HFF-Myc (cell line): ENCODE data around the gene VRK2.
"Not testable (repeated sequence)": the region's sequence is repeated elsewhere in the genome, so short reads cannot be mapped to it uniquely, and the experiment has no call there.

Experiments
- DNase-seq: peaks from one replicate; pipeline ENCODE4 v3.0.0-alpha.2; 2011; ENCODE audit warnings: low read depth; ENCODE audit errors: extremely low read depth
- H3K4me3 ChIP-seq: replicated peaks from 2 replicates; pipeline ENCODE4 v1.5.1; 2011; ENCODE audit warnings: low read depth, mild to moderate bottlenecking, control low read depth, low read length
- TF ChIP-seq, protein P1 (sequence below): IDR thresholded peaks from 2 replicates; pipeline ENCODE4 v1.5.1; 2012; ENCODE audit warnings: mild to moderate bottlenecking, low read depth, low read length, control low read depth; ENCODE audit errors: missing control alignments

VRK2 gene

DNA sequence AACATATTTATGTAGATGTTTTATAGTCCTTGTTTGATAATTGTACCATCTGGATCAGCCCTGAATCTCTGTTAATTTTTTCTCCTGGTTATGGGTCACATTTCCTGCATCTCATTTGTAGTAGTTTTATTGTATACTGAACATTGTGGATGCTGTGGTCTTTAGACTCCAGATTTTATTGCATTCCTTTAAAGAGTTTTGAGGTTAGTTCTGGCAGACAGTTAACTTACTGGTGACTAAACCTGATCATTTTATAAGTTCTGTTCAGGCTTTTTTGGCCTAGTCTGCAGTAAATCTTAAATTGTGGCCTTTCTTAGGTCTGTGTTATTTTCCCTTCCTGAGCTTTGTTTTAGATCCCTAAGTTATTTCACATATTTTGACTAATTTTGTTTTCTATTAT is 110.2 kb downstream of the VRK2 start:
- TF ChIP-seq, protein P1, sequence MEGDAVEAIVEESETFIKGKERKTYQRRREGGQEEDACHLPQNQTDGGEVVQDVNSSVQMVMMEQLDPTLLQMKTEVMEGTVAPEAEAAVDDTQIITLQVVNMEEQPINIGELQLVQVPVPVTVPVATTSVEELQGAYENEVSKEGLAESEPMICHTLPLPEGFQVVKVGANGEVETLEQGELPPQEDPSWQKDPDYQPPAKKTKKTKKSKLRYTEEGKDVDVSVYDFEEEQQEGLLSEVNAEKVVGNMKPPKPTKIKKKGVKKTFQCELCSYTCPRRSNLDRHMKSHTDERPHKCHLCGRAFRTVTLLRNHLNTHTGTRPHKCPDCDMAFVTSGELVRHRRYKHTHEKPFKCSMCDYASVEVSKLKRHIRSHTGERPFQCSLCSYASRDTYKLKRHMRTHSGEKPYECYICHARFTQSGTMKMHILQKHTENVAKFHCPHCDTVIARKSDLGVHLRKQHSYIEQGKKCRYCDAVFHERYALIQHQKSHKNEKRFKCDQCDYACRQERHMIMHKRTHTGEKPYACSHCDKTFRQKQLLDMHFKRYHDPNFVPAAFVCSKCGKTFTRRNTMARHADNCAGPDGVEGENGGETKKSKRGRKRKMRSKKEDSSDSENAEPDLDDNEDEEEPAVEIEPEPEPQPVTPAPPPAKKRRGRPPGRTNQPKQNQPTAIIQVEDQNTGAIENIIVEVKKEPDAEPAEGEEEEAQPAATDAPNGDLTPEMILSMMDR = no peak
- peak; percentile 22 for DNase-seq
- no peak overlapping the region for H3K4me3 ChIP-seq

DNA sequence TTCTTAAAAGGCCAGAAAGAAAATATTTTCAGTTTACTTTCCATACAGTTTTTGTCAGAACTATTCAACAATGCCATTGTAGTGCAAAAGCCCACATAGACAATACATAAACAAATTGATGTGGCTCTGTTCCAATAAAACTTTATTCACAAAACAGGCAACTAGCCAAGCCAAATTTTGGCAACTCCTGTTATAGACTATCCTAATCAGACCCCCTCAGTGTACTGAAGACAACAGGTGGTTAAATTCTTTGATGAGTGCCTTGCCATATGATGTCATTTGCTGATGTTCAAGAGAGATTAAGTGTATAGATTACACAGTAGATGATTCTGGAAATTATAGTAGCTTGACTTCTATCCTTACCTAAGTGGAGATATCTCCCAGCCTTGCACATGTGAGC is 111.1 kb downstream of the VRK2 start:
- no peak for DNase-seq
- TF ChIP-seq, protein P1 = no peak
- H3K4me3 ChIP-seq = no peak overlapping the region

DNA sequence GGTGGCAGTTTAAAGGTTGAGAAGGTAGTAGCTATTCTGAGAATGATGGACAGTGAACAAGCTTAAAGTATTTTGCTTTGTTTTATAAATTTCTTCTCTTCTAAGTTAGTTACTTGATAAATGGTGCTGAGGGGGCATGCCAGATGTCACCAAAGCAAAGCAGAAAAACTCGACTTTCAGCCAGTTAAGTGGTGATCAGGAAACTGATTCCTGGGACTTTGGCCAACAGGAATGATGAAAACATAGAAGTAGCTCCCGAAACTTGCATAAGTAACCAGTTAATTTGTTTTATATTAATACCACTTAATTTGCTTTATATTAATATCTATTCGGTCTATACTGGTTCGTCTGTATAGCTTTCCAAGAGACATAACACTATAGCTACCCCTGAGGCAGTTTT is 111.9 kb downstream of the VRK2 start:
- H3K4me3 ChIP-seq = no peak overlapping the region
- TF ChIP-seq, protein P1 = no peak
- DNase-seq = no peak

DNA sequence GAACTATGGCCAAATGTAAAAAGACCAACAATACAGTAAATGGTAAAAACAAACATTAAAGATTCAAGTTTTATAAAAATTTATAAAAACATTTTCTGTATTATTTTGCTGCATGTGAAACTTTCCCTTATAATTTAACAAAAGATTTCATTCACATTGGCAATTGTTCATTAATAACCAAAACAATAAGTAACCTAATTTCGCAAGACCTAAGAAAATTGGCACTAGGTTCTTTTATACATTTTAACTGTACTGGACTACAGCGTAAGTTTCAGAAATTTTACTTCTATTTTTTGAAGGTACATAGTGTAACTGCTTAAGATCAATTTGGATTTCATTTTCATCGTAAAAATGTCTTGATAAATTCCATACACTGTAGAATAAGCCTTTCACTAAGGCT is 117.3 kb downstream of the VRK2 start:
- H3K4me3 ChIP-seq = no peak overlapping the region
- TF ChIP-seq, protein P1 = no peak
- no peak for DNase-seq

DNA sequence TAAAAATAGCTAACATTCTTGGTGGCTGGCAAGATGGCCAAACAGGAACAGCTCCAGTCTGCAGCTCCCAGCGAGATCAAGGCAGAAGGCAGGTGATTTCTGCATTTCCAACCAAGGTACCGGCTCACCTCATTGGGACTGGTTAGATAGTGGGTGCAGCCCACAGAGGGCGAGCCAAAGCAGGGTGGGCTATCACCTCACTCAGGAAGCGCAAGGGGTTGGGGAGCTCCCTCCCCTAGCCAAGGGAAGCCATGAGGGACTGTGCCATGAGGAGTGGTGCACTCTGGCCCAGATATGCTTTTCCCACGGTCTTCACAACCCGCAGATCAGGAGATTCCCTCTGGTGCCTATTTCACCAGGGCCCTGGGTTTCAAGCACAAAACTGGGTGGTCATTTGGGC is 121.5 kb downstream of the VRK2 start:
- DNase-seq, H3K4me3 ChIP-seq: not testable (repeated sequence)

DNA sequence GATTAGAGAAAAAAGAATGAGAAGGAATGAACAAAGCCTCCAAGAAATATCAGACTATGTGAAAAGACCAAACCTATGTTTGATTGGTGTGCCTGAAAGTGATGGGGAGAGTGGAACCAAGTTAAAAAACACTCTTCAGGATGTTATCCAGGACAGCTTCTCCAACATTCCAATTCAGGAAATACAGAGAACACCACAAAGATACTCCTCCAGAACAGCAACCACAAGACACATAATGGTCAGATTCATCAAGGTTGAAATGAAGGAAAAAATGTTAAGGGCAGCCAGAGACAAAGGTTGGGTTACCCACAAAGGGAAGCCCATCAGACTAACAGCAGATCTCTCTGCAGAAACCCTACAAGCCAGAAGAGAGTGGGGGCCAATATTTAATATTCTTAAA is 123.2 kb downstream of the VRK2 start:
- not testable (repeated sequence) for DNase-seq, H3K4me3 ChIP-seq

DNA sequence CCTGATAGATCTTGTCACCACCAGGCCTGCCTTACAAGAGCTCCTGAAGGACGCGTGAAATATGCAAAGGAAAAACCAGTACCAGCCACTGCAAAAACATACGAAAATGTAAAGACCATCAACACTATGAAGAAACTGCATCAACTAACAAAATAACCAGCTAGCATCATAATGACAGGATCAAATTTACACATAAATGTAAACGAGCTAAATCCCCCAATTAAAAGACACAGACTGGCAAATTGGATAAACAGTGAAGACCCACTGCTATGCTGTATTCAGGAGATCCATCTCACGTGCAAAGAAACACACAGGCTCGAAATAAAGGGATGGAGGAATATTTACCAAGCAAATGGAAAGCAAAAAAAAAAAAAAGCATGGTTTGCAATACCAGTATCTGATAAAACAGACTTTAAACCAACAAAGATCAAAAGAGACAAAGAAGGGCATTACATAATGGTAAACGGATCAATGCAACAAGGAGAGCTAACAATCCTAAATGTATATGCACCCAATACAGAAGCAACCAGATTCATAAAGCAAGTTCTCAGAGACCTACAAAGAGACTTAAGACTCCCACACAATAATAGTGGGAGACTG is 123.8 kb downstream of the VRK2 start:
- H3K4me3 ChIP-seq, DNase-seq: not testable (repeated sequence)

DNA sequence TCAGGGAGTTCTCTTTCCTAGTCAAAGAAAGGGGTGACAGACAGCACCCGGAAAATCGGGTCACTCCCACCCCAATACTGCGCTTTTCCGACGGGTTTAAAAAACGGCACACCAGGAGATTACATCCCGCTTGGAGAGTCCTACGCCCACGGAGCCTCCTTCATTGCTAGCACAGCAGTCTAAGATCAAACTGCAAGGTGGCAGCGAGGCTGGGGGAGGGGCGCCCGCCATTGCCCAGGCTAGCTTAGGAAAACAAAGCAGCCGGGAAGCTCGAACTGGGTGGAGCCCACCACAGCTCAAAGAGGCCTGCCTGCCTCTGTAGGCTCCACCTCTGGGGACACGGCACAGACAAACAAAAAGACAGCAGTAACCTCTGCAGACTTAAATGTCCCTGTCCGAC is 125.2 kb downstream of the VRK2 start:
- not testable (repeated sequence) for H3K4me3 ChIP-seq, DNase-seq

DNA sequence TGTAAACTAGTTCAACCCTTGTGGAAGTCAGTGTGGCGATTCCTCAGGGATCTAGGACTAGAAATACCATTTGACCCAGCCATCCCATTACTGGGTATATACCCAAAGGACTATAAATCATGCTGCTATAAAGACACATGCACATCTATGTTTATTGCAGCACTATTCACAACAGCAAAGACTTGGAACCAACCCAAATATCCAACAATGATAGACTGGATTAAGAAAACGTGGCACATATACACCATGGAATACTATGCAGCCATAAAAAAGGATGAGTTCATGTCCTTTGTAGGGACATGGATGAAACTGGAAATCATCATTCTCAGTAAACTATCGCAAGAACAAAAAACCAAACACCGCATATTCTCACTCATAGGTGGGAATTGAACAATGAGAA is 130.6 kb downstream of the VRK2 start:
- H3K4me3 ChIP-seq, DNase-seq: not testable (repeated sequence)

DNA sequence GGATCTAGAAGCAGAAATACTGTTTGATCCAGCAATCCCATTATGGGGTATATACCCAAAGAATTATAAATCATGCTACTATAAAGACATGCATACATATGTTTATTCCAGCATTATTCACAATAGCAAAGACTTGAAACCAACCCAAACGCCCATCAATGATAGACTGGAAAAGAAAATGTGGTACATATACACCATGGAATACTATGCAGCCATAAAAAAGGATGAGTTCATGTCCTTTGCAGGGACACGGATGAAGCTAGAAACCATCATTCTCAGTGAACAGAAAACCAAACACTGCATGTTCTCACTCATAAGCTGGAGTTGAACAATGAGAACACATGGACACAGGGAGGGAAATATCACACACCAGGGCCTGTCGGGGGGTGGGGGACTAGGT is 133.6 kb downstream of the VRK2 start:
- DNase-seq, H3K4me3 ChIP-seq: not testable (repeated sequence)
